Liver (tissue), 9 donors: ENCODE measurements around the gene FICD. TPM values are rescaled to one million over a fixed set of nuclear protein-coding genes. Genes with fewer than 3 reads are reported as not detected.

Experiments
- DNase-seq: peaks from one replicate; pipeline ENCODE4 v3.0.0-alpha.2; 2017; ENCODE audit warnings: low spot score
- H3K27ac ChIP-seq, 2 donors: one replicate each; pipeline ENCODE4 v1.7.0; 2013; ENCODE audit warnings: inconsistent platforms in 2 of 2, low read length in 2 of 2, control low read depth in 1 of 2, low read depth in 1 of 2, mild to moderate bottlenecking in 1 of 2
- H3K27me3 ChIP-seq, 4 donors: one replicate each; pipeline versions ENCODE4 v1.6.1 to v1.7.0; 2013; ENCODE audit warnings: low read length in 3 of 4, inconsistent platforms in 1 of 4, mild to moderate bottlenecking in 1 of 4, moderate library complexity in 1 of 4; ENCODE audit not compliant: control insufficient read depth in 4 of 4, insufficient read depth in 4 of 4
- H3K36me3 ChIP-seq, 4 donors: one replicate each; pipeline versions ENCODE4 v1.6.1 to v1.7.0; 2013; ENCODE audit warnings: low read length in 3 of 4, mild to moderate bottlenecking in 3 of 4, low read depth in 1 of 4, moderate library complexity in 1 of 4; ENCODE audit not compliant: control insufficient read depth in 4 of 4, insufficient read depth in 3 of 4
- H3K4me1 ChIP-seq, 4 donors: one replicate each; pipeline versions ENCODE4 v1.6.1 to v1.7.0; 2013; ENCODE audit warnings: low read length in 3 of 4, mild to moderate bottlenecking in 3 of 4, moderate library complexity in 1 of 4; ENCODE audit not compliant: control insufficient read depth in 4 of 4, insufficient read depth in 4 of 4
- H3K4me3 ChIP-seq, 3 donors: one replicate each; pipeline versions ENCODE4 v1.6.1 to v1.7.0; 2013; ENCODE audit warnings: low read length in 3 of 3, control low read depth in 1 of 3, low read depth in 1 of 3, mild to moderate bottlenecking in 1 of 3
- H3K9ac ChIP-seq, 2 donors: one replicate each; pipeline ENCODE4 v1.7.0; 2013; ENCODE audit warnings: low read length in 2 of 2, mild to moderate bottlenecking in 2 of 2, moderate library complexity in 2 of 2, control low read depth in 1 of 2, low read depth in 1 of 2
- H3K9me3 ChIP-seq, 4 donors: one replicate each; pipeline versions ENCODE4 v1.6.1 to v1.7.0; 2013; ENCODE audit warnings: low read length in 3 of 4; ENCODE audit not compliant: control insufficient read depth in 4 of 4
- ATF3 ChIP-seq: IDR thresholded peaks from 2 replicates; pipeline ENCODE4 v1.6.1; 2016; ENCODE audit warnings: antibody characterized with exemption
- CTCF ChIP-seq: fragments of 150-350 bp; IDR thresholded peaks from 2 replicates; pipeline ENCODE4 v1.5.1; 2017; ENCODE audit warnings: improper control_type of control experiment, low read depth, low read length; ENCODE audit not compliant: missing input control
- EGR1 ChIP-seq, 2 donors: IDR thresholded peaks; 2 replicates each; pipeline ENCODE4 v1.6.1; 2016 to 2018; ENCODE audit warnings: antibody characterized with exemption in 2 of 2, low read depth in 2 of 2
- FOXA1 ChIP-seq: IDR thresholded peaks from 2 replicates; pipeline ENCODE4 v1.6.1; 2016; ENCODE audit warnings: antibody characterized with exemption
- FOXA2 ChIP-seq: IDR thresholded peaks from 2 replicates; pipeline ENCODE4 v1.6.1; 2016; ENCODE audit warnings: antibody characterized with exemption
- GABPA ChIP-seq, 2 donors: IDR thresholded peaks in 1 of 2; conservative IDR thresholded peaks in 1 of 2; 2 replicates each; pipeline ENCODE4 v1.6.1; 2016; ENCODE audit warnings: antibody characterized with exemption in 2 of 2, mild to moderate bottlenecking in 1 of 2, moderate library complexity in 1 of 2
- HNF4A ChIP-seq, 2 donors: conservative IDR thresholded peaks; 2 replicates each; pipeline ENCODE4 v1.6.1; 2016; ENCODE audit warnings: antibody characterized with exemption in 2 of 2, mild to moderate bottlenecking in 2 of 2
- HNF4G ChIP-seq: IDR thresholded peaks from 2 replicates; pipeline ENCODE4 v1.6.1; 2016; ENCODE audit warnings: antibody characterized with exemption
- JUND ChIP-seq, 2 donors: IDR thresholded peaks; 2 replicates each; pipeline ENCODE4 v1.6.1; 2016; ENCODE audit warnings: antibody characterized with exemption in 2 of 2
- MAX ChIP-seq: IDR thresholded peaks from 2 replicates; pipeline ENCODE4 v1.6.1; 2016; ENCODE audit warnings: antibody characterized with exemption
- NR2F2 ChIP-seq: IDR thresholded peaks from 2 replicates; pipeline ENCODE4 v1.6.1; 2016; ENCODE audit warnings: antibody characterized with exemption
- RAD21 ChIP-seq, 2 donors: IDR thresholded peaks; 2 replicates each; pipeline ENCODE4 v1.6.1; 2016; ENCODE audit warnings: antibody characterized with exemption in 2 of 2, mild to moderate bottlenecking in 2 of 2
- REST ChIP-seq: IDR thresholded peaks from 2 replicates; pipeline ENCODE4 v1.6.1; 2016; ENCODE audit warnings: antibody characterized with exemption, mild to moderate bottlenecking
- RXRA ChIP-seq, 2 donors: IDR thresholded peaks; 2 replicates each; pipeline ENCODE4 v1.6.1; 2017 to 2018; ENCODE audit warnings: antibody characterized with exemption in 2 of 2, mild to moderate bottlenecking in 1 of 2
- SP1 ChIP-seq: IDR thresholded peaks from 2 replicates; pipeline ENCODE4 v1.6.1; 2018; ENCODE audit warnings: antibody characterized with exemption, mild to moderate bottlenecking
- TAF1 ChIP-seq: conservative IDR thresholded peaks from 2 replicates; pipeline ENCODE4 v1.6.1; 2016; ENCODE audit warnings: antibody characterized with exemption, mild to moderate bottlenecking
- YY1 ChIP-seq: IDR thresholded peaks from 2 replicates; pipeline ENCODE4 v1.6.1; 2016; ENCODE audit warnings: antibody characterized with exemption, mild to moderate bottlenecking
- ZBTB33 ChIP-seq: IDR thresholded peaks from 2 replicates; pipeline ENCODE4 v1.6.1; 2016; ENCODE audit warnings: antibody characterized with exemption
- WGBS: extraction: QIAGEN DNeasy Blood & Tissue Kit; methylation state at CpG from one replicate; pipeline ENCODE4 v1.1.7; 2013; 5-methylcytosine and 5-hydroxymethylcytosine counted together
- polyA plus RNA-seq, 2 donors: library from polyadenylated mRNA; stranded (reverse) in 1 of 2; unstranded in 1 of 2; fragments of 200-250 nt in 1 of 2; fragments of >200 nt in 1 of 2; fragmentation: Nextera tagmentation in 1 of 2; extraction: Ambion mirVana in 1 of 2; gene quantifications; one replicate each; pipeline versions ENCODE4 v1.2.1 to v1.2.3, GENCODE V29; 2013 to 2015
- total RNA-seq, 2 donors: library from RNA; depleted of rRNA; stranded (reverse); fragments of >200 nt; gene quantifications; one replicate each; pipeline ENCODE4 v1.2.3, GENCODE V29; 2014
- donor health status: healthy.
- donor health status: healthy.
- donor health status: healthy.
- donor health status: healthy.
- donor health status: healthy.

Gene FICD
- total and polyA plus RNA-seq, 4 donors = 3.6 to 20.9 (median 6.6) TPM

- WGBS = under 1% methylated on average over 14 of the region's 14 CpGs
Measured at GRCh38 chr12:108563136-108563803, 48.2 kb downstream of the FICD start.

More at GRCh38 chr12:108563136-108563803, 48.2 kb downstream of the FICD start:
- DNase-seq = peak; percentile 84
- no peaks in the 10 kb centered on the region for H3K27me3 ChIP-seq
- H3K36me3 ChIP-seq = peaks cover 0 to 22% (median 20%) of the 10 kb centered on the region in 4 donors
- TF ChIP-seq FOXA1 (no peak), RXRA (IDR thresholded peaks at IDR 0.05) (peak; percentile 8 to 13), SP1 (no peak), REST (no peak), EGR1 (IDR thresholded peaks at IDR 0.05; ENCODE audit: low read depth in 2 of 2) (no peak), JUND (IDR thresholded peaks at IDR 0.05) (no peak), GABPA (IDR thresholded peaks at IDR 0.05 in 1 of 2, conservative IDR thresholded peaks at IDR 0.05 in 1 of 2) (no peak), ATF3 (peak; percentile 21), YY1 (peak; percentile 37), FOXA2 (no peak), ZBTB33 (no peak), CTCF (peak; percentile 80), TAF1 (no peak), HNF4A (conservative IDR thresholded peaks at IDR 0.05) (peak in 1 of 2 donors; percentile 18), RAD21 (IDR thresholded peaks at IDR 0.05) (peak; percentile 93), MAX (no peak), NR2F2 (no peak), HNF4G (no peak)
- peak overlapping the region; percentile 66 to 79 for H3K9ac ChIP-seq
- peak overlapping the region; percentile 77 to 86 (median 81) for H3K4me3 ChIP-seq
- peak overlapping the region; percentile 80 to 85 for H3K27ac ChIP-seq
- no peaks in the 10 kb centered on the region for H3K9me3 ChIP-seq
- H3K4me1 ChIP-seq = peaks cover 8 to 49% (median 39%) of the 10 kb centered on the region in 4 donors
